NCI-H1105 treated with DMSO at 0.1 percent for 48 hours (cell line): Measurements from ENCODE around the gene RAPGEF1.

Experiments used
- DNase-seq: peaks from one replicate; lab custom pipeline; 2025; lab: John Stamatoyannopoulos, UW

Gene RAPGEF1

GRCh38 chr9:131583836-131584555 is 155.9 kb downstream of the RAPGEF1 start:
- DNase-seq: no peak

- DNase-seq: no peak
Observed at GRCh38 chr9:131583337-131583645, 156.6 kb downstream of the RAPGEF1 start.

GRCh38 chr9:131582466-131583336 is 157.2 kb downstream of the RAPGEF1 start:
- DNase-seq: no peak

GRCh38 chr9:131582056-131582455 is 157.8 kb downstream of the RAPGEF1 start:
- no peak for DNase-seq

GRCh38 chr9:131580358-131580757 is 159.5 kb downstream of the RAPGEF1 start:
- DNase-seq: no peak

GRCh38 chr9:131579789-131580211 is 160.1 kb downstream of the RAPGEF1 start:
- no peak for DNase-seq

GRCh38 chr9:131578731-131579504 is 161.0 kb downstream of the RAPGEF1 start:
- no peak for DNase-seq

GRCh38 chr9:131578021-131578420 is 161.9 kb downstream of the RAPGEF1 start:
- no peak for DNase-seq

GRCh38 chr9:131577005-131578000 is 162.6 kb downstream of the RAPGEF1 start:
- no peak for DNase-seq

- DNase-seq: no peak
Observed at GRCh38 chr9:131575946-131576853, 163.7 kb downstream of the RAPGEF1 start.

GRCh38 chr9:131574730-131575640 is 164.9 kb downstream of the RAPGEF1 start:
- no peak for DNase-seq

- DNase-seq: no peak
Observed at GRCh38 chr9:131567910-131568309, 172.0 kb downstream of the RAPGEF1 start.

GRCh38 chr9:131566158-131566557 is 173.7 kb downstream of the RAPGEF1 start:
- DNase-seq: no peak

- no peak for DNase-seq
Observed at GRCh38 chr9:131565369-131565768, 174.5 kb downstream of the RAPGEF1 start.

GRCh38 chr9:131562032-131562959 is 177.6 kb downstream of the RAPGEF1 start:
- DNase-seq: no peak

GRCh38 chr9:131559421-131560000 is 180.4 kb downstream of the RAPGEF1 start:
- DNase-seq: no peak

GRCh38 chr9:131557855-131558548 is 181.9 kb downstream of the RAPGEF1 start:
- DNase-seq: no peak
